Measurements from ENCODE around the gene SEMA6A.

The SEMA6A gene

DNA sequence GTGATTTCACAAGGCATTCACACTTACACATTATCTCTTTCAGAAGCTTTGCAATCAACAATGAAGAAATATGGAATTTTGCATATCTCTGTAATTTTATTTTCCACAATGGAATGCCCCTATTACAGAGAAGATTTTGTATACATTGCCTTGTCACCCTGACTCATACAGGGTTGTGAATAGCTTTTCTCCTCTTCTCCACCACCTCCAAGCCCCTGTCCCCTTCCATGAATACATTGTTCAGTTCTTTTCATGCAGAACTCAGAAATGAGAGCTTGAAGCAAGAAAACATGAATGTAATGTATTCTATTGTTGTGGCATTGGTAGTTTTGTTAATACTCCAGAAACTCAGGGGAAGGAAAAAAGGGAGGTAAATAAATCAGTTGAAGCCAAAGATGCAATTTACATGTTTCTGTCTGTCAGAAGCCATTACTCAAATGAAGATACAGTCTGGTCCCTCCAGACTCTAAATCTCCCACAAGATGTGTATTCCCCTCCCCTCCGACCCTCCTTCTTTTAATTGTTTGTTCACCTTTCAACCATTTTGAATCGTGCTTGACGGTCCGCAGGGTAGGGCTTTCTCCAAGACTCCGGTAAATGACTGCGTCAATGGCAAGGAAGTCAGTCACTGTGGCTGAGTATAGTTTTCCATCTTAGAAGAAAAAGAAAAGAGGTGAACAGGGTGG is 86.1 kb downstream of the SEMA6A start:
- no peak for DNase-seq

DNA sequence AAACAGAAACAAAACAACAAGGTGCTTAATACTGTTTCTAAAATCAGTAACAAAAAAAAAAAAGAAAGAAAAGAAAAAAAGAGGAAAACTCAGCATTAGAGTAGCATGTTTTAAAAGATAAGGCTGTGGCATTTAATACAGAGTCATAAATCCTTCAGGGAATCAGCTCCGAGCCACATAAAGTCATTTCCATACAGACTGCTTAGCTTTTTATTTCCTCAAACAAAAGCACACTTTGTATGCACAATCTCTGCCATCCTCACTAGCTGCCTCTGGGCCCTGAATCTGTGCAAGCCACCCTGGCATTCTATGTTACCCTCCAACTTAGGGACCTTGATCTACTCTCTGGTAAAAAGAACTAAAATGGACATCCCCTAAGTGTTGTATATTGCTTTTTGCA is 87.6 kb downstream of the SEMA6A start:
- no peak for DNase-seq

- DNase-seq, result no peak
Observed at GRCh38 chr5:116486588-116486987, 88.0 kb downstream of the SEMA6A start.

- DNase-seq, result no peak
Observed at GRCh38 chr5:116484645-116485044, 90.0 kb downstream of the SEMA6A start.

DNA sequence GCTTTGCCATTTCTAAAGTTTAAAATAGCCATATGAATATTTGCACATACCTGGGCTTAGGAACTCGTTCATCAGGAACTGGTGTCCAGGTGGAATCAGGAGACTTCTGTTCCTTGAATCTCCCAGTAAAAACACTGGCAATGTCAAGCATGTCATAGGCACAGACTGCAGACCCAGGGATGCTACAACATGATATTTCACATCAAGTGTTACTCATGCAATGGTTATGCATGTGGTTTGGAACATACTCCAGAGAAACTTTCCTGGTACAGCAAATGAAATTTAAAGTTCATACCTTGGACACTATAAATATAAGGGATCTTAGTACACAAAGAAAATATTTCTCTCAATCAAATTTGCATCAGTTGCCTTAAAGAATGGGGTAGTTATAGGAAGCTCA is 92.2 kb downstream of the SEMA6A start:
- DNase-seq, result no peak

DNA sequence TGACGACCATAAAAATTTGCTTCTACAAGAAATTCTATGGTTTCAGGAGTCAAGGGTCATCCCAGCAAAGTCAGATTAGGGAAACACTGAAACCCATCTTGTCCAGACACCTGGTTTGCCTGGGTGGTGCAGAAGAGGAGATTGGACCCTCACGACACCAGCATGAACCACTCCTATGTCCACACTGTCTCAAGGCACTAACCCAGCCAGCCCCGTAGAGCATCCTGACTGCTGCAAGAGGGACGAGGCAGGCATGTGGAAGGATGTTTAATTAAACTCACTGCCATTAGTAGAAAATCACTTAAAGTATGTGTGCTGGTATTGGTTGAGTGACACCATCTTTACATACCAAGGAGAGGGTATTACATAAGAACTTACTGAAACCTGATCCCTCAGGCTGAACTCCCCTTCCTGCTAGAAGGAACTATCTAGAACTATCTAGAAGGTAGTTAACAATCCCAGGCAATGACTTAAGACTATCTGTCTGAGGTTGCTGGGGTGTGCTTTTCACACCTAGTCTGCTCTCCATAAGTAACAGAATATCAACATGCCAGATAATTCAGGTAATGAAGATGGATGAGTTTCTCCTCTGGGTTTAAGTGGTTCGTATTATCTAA is 93.6 kb downstream of the SEMA6A start:
- DNase-seq, result no peak

GRCh38 chr5:116479776-116480675 is 94.6 kb downstream of the SEMA6A start:
- no peak for DNase-seq

- DNase-seq, result no peak
Observed at GRCh38 chr5:116478491-116478890, 96.1 kb downstream of the SEMA6A start.

GRCh38 chr5:116476897-116477537 is 97.6 kb downstream of the SEMA6A start:
- DNase-seq, result no peak

- DNase-seq, result no peak
Observed at GRCh38 chr5:116475338-116475737, 99.3 kb downstream of the SEMA6A start.

DNA sequence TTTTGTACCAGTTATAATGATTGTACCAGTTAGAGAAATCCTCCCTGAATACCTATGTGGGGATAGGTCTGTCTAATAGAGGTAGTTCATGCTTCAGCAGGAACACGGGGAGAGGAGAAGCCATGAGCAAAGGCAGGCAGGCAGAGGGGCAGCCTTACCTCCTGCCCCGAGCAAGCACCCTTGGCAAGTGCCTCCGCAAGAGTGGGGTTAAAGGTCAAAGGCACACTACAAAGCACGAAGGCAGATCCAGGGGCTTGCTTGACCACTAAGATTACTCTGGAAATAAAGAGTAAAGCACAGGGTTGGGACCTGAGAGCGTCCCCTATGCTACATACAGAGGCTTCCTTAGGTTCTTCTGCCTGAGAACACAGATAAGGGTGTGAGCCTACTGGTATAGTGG is 100.9 kb downstream of the SEMA6A start:
- DNase-seq, result no peak

- DNase-seq, result no peak
Observed at GRCh38 chr5:116472274-116472673, 102.3 kb downstream of the SEMA6A start.

DNA sequence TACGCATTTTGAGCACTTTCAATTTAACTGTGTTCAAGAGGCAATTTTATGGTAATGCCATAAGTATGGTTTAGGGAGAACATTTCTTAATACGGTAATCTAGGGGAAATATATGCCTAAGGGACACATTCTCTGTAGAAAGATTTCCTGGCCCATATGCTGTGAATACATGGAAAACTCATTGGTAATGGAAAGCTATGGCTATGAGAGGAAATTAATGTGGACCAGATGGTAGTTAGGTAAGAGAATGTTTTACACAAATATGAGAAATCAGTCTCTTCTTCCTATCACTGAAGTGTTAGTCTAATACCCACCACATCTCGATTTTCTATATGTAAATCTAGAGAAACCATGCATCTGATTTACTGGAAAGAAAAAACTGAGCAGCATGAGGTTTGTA is 105.0 kb downstream of the SEMA6A start:
- DNase-seq, result no peak

- DNase-seq, result no peak
Observed at GRCh38 chr5:116468583-116468982, 106.0 kb downstream of the SEMA6A start.

DNA sequence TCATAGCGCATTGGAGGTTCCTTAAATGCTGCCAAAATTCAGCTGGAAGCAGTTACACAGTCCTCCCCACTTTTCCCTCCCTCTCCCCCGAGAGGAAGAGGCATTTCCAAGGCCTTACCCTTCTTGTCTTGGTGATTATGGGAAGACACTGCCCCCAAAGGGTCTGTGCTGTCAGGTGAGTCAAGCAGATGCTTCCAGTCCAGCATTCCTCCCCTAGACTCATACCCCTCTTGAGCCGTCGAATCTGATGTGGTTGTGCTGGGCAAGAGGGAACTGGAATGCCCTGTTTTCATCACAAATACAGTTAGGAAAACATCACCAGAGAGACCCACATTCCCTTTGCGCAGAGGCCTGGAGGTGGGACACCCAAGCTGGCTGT is 107.2 kb downstream of the SEMA6A start:
- no peak for DNase-seq

GRCh38 chr5:116466727-116467464 is 107.7 kb downstream of the SEMA6A start:
- no peak for DNase-seq

DNA sequence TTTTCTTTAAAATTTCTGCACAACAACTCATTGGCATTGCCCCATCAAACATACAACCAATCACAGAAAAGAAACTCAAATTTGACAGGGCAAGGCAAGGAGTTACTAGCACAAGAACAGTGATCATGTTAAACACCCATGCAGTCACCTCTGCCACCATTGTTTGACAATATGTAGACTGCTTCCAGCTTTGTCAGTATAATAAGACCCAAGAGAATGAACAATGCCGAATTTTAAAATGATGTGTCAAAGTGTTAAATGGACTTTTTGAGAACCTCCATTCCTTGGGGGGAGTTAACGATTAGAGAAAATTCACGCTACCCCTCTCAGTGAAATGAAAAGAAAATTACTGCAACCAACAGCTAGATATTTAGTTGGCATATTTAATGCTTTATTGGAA is 109.2 kb downstream of the SEMA6A start:
- DNase-seq, result no peak

DNA sequence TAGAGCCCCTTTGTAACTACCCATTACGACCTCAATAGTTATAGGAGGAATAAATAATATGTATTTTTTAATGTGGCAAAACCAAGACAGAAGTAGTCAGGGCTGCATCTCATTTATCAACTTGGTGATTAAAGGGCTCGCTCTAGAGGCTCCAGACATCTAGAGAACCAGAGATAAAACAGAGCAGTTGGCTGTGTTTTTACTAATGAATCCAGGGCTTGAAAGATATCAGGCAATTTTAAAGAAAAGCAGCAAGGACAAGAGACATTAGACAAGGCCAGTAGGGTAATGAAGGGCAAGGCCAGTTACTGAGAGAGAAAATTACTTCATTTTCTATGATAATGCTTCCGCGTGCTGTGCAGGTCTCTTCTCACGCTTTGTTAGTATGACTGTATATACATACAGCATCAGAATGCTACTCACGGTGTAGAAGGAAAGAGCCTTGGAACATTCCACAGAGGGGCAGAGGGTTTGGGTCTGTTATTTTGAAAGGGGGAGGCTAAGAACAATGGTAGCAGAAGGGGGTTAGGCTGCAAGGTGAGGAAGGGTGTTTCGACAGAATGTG is 110.4 kb downstream of the SEMA6A start:
- no peak for DNase-seq

- no peak for DNase-seq
Observed at GRCh38 chr5:116462500-116462899, 112.1 kb downstream of the SEMA6A start.

- DNase-seq, result no peak
Observed at GRCh38 chr5:116459301-116459700, 115.3 kb downstream of the SEMA6A start.

- DNase-seq, result no peak
Observed at GRCh38 chr5:116457062-116457461, 117.6 kb downstream of the SEMA6A start.

GRCh38 chr5:116456036-116456435 is 118.6 kb downstream of the SEMA6A start:
- no peak for DNase-seq

Data from amniotic stem cell (primary cell).